GM12892 (cell line): Measurements from ENCODE around the gene SPEM2.

Source experiments
- DNase-seq: peaks from one replicate; pipeline ENCODE4 v3.0.0; 2011; ENCODE audit not compliant: insufficient read length
- FAIRE-seq: peaks from 2 replicates; lab custom pipeline; 2011; peaks lifted over from hg19 to GRCh38; lab: Jason Lieb, UNC
- POLR2A ChIP-seq: IDR thresholded peaks from 2 replicates; pipeline ENCODE4 v1.6.1; 2011; ENCODE audit warnings: low read depth, low read length, control low read depth
- POLR2AphosphoS5 ChIP-seq: IDR thresholded peaks from 2 replicates; pipeline ENCODE4 v1.6.1; 2011; ENCODE audit warnings: low read depth, low read length, control low read depth
- TAF1 ChIP-seq: IDR thresholded peaks from 2 replicates; pipeline ENCODE4 v1.6.1; 2011; ENCODE audit warnings: low read depth, mild to moderate bottlenecking, control low read depth, low read length, borderline replicate concordance

SPEM2 gene

GRCh38 chr17:7391307-7391706, 34.1 kb upstream of the SPEM2 start:
- FAIRE-seq (no peak), DNase-seq (no peak)
- TF ChIP-seq POLR2A = no peak
- TF ChIP-seq POLR2AphosphoS5 = no peak
- TF ChIP-seq TAF1 = no peak

- no peak for FAIRE-seq
Measured at GRCh38 chr17:7392696-7393612, 32.5 kb upstream of the SPEM2 start.

GRCh38 chr17:7393613-7394451, 31.6 kb upstream of the SPEM2 start:
- no peak for TF ChIP-seq TAF1
- TF ChIP-seq POLR2A = no peak
- no peak for TF ChIP-seq POLR2AphosphoS5
- FAIRE-seq (peak; percentile 9), DNase-seq (peak; percentile 63)

More at GRCh38 chr17:7392696-7393612, 32.5 kb upstream of the SPEM2 start:
- no peak for DNase-seq
- no peak for TF ChIP-seq POLR2A
- TF ChIP-seq TAF1 = no peak
- no peak for TF ChIP-seq POLR2AphosphoS5

GRCh38 chr17:7394452-7395191, 30.8 kb upstream of the SPEM2 start, which contains the start of gene PLSCR3:
Gene PLSCR3 (minus strand): TSS chr17:7394525. CDS start chr17:7394110, 415 bp downstream.
- TF ChIP-seq POLR2AphosphoS5 (no peak), POLR2A (peak; percentile 57; the same call in 1 of the 2 replicates)
- DNase-seq (peak; percentile 97), FAIRE-seq (peak; percentile 94)

GRCh38 chr17:7396147-7396546, 29.3 kb upstream of the SPEM2 start:
- no peak for FAIRE-seq
- DNase-seq = no peak
- no peak for TF ChIP-seq POLR2A
- TF ChIP-seq TAF1 = no peak
- TF ChIP-seq POLR2AphosphoS5 = no peak

- FAIRE-seq (no peak), DNase-seq (no peak)
- TF ChIP-seq TAF1 (no peak), POLR2A (no peak), POLR2AphosphoS5 (no peak)
Measured at GRCh38 chr17:7398612-7399011, 26.8 kb upstream of the SPEM2 start.

- no peak for DNase-seq
- peak; percentile 66 for FAIRE-seq
- TF ChIP-seq TAF1 (no peak), POLR2AphosphoS5 (no peak), POLR2A (no peak)
Measured at GRCh38 chr17:7403043-7403726, 22.2 kb upstream of the SPEM2 start.

- FAIRE-seq (no peak), DNase-seq (no peak)
- TF ChIP-seq TAF1 = no peak
- TF ChIP-seq POLR2A = no peak
- no peak for TF ChIP-seq POLR2AphosphoS5
Measured at GRCh38 chr17:7403727-7403976, 21.8 kb upstream of the SPEM2 start.

- peak; percentile 95 for DNase-seq
- TF ChIP-seq POLR2A = peak; percentile 94
- TF ChIP-seq POLR2AphosphoS5 = peak; percentile 91
- peak; percentile 82 for TF ChIP-seq TAF1
- FAIRE-seq = peak; percentile 99
Measured at GRCh38 chr17:7403977-7404736, 21.3 kb upstream of the SPEM2 start, which contains the start of gene TMEM256. Gene TMEM256 (minus strand): TSS chr17:7404097. CDS start chr17:7404084, 13 bp downstream.

GRCh38 chr17:7404737-7405349, 20.6 kb upstream of the SPEM2 start:
- TF ChIP-seq TAF1 (no peak), POLR2AphosphoS5 (no peak), POLR2A (no peak)
- FAIRE-seq (no peak), DNase-seq (peak; percentile 54)
